Heart left ventricle (tissue), 16 donors: ENCODE data around the gene PSMB10. TPM values are rescaled to one million over a fixed set of nuclear protein-coding genes. Genes with fewer than 3 reads are reported as not detected.
"Not testable (repeated sequence)": the region's sequence is repeated elsewhere in the genome, so short reads cannot be mapped to it uniquely, and the experiment has no call there.

Experiments
- ATAC-seq, 4 donors: fragments of 200-7000 bp; cut with Tn5 transposase; one replicate each; pipeline ENCODE4 v1.9.1; 2020 to 2022; ENCODE audit warnings: moderate library complexity in 4 of 4, mild to moderate bottlenecking in 3 of 4, moderate number of reproducible peaks in 1 of 4
- DNase-seq, 5 donors: peaks; one replicate each; pipeline ENCODE4 v3.0.0-alpha.2; 2020
- H3K27ac ChIP-seq, 12 donors: fragments of 200-600 bp; sonication (generic) in 4 of 12; one replicate each; pipeline versions ENCODE4 v1.5.0 to v1.8.0; 2016 to 2022; ENCODE audit warnings: mild to moderate bottlenecking in 2 of 12
- H3K27me3 ChIP-seq, 9 donors: fragments of 200-600 bp; sonication (generic) in 2 of 9; one replicate each; pipeline versions ENCODE4 v1.5.1 to v1.8.0; 2016 to 2022; ENCODE audit warnings: mild to moderate bottlenecking in 3 of 9
- H3K36me3 ChIP-seq, 9 donors: fragments of 200-600 bp; sonication (generic) in 2 of 9; one replicate each; pipeline versions ENCODE4 v1.5.0 to v1.8.0; 2018 to 2022; ENCODE audit warnings: mild to moderate bottlenecking in 2 of 9
- H3K4me1 ChIP-seq, 12 donors: fragments of 200-600 bp; sonication (generic) in 4 of 12; one replicate each; pipeline versions ENCODE4 v1.5.0 to v1.8.0; 2016 to 2022; ENCODE audit warnings: mild to moderate bottlenecking in 3 of 12
- H3K4me3 ChIP-seq, 12 donors: fragments of 200-600 bp; sonication (generic) in 4 of 12; one replicate each; pipeline versions ENCODE4 v1.5.0 to v1.8.0; 2017 to 2022; ENCODE audit warnings: mild to moderate bottlenecking in 9 of 12, moderate library complexity in 4 of 12
- H3K9me3 ChIP-seq, 12 donors: fragments of 200-600 bp; sonication (generic) in 4 of 12; one replicate each; pipeline versions ENCODE4 v1.5.0 to v1.8.0; 2016 to 2022; ENCODE audit warnings: mild to moderate bottlenecking in 1 of 12
- POLR2A ChIP-seq, 2 donors: fragments of 450-650 bp; IDR thresholded peaks; one replicate each; pipeline ENCODE4 v1.6.1; 2017; ENCODE audit warnings: antibody characterized with exemption in 2 of 2, mild to moderate bottlenecking in 2 of 2, moderate library complexity in 2 of 2
- WGBS, 4 donors: extraction: QIAGEN DNeasy Blood & Tissue Kit in 2 of 4; methylation state at CpG; one replicate each; pipeline versions ENCODE4 v1.1.5 to v1.1.7; 2013 to 2018; 5-methylcytosine and 5-hydroxymethylcytosine counted together
- intact Hi-C, 10 donors: fragments of 100-400 bp; cut with DNase I; formaldehyde crosslinking; loops; one replicate each; pipeline versions ENCODE4 v1.11.1 to v1.14.2; 2022
- polyA plus RNA-seq, 2 donors: library from polyadenylated mRNA; stranded (reverse); fragments of 200-250 nt; gene quantifications; one replicate each; pipeline ENCODE4 v1.2.3, GENCODE V29; 2013
- total RNA-seq, 9 donors: library from RNA; depleted of rRNA in 2 of 9; stranded (reverse); fragments of >200 nt in 2 of 9; fragmentation: NEBNext Ultra II Directional in 3 of 9; extraction: Animal tissue kit (Norgen Biotek cat#: 25700) in 3 of 9; gene quantifications; one replicate each; pipeline versions ENCODE4 v1.1.0 to v1.2.4, GENCODE V29; 2016 to 2023
- TF ChIP-seq, protein P1 (sequence below), 12 donors: fragments of 200-600 bp; sonication (generic) in 4 of 12; IDR thresholded peaks; one replicate each; pipeline versions ENCODE4 v1.5.0 to v1.8.0; 2018 to 2022; ENCODE audit warnings: antibody characterized with exemption in 12 of 12, mild to moderate bottlenecking in 5 of 12
- donor health status: ischemic (EF 13 %, LVEDD 7.1; RV severe dilation, severe dysfunction).
- donor health status: healthy with polysubstance abuse.
- donor health status: DM: no; HTN: yes; CAD: no.
- donor health status: DM: no; HTN: no; CAD: no.
- donor health status: ischemic (EF 25% LVEDD 6.9; RV normal size, moderate dysfunction).
- donor health status: ischemic (EF 25% LVEDD 5.7; RV mildly dilated, moderate dysfunction).
- donor health status: healthy.
- donor health status: DM: yes; HTN: yes; CAD: no.
- donor health status: ischemic (EF 35%, LVEDD 5.7; RV mildly dilated, moderate dysfunction).
- donor health status: nonischemic (EF 11% LVEDD 7.7; RV severe dilation, severe dysfunction).
- donor health status: DM: yes; HTN: yes; CAD: no.
- donor health status: PGD.
- donor health status: ischemic (EF 29% LVEDD 5.4; RV normal size, mild dysfunction).
- donor health status: nonischemic (EF 23%, LVEDD 6.1; RV moderate dilation, normal function).

The PSMB10 gene
- total and polyA plus RNA-seq, 11 donors = 39.4 to 182 (median 60.5) TPM

DNA sequence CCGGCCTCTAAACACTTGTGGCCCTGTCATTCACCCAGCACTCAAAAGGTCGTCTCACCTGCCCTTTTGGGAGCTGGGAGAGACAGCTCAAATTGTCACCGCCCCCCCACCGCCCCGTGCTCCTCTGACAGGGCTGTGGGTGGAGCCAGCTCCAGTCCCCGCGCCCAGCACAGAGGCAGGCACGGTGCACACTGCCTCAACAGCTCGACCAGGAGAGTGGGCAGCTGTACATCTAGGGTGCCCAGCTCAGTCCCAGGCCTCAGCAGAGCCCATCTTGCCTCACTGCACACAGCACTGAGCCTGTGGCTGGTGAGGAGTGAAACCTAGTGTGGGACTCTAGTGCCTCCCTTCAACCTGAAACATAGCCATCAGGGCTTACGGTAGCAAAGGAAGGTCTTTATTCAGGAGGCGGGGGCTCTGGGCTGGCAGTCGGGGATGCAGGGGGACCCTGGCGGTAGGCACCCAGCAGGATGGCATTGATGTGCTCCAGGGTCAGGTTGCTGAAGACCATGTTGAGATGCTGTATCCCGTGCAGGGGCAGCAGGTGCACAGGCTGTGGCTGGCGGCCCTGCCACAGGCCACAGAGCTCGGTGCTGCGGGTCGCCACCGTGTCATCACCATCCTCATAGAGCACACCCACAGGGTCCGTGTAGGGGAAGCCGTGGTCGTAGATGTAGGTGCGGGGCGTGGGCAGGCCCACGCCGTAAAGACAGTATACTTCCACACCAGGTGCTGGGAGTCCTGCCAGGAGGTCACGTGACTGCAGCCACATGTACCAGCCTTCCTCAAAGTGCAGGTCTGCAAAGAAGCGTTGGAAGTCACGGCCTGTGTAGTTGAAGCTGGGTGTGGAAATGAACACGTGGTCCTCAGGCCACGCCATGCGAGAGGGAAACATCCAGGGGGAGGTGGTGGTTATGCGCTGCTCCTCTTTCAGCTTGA lies 3.1 kb upstream of the PSMB10 start:
- H3K4me3 ChIP-seq = no peak overlapping the region
- H3K27me3 ChIP-seq = no peaks in the 10 kb centered on the region
- DNase-seq = peak in 1 of 5 donors; percentile 64
- TF ChIP-seq, protein P1, sequence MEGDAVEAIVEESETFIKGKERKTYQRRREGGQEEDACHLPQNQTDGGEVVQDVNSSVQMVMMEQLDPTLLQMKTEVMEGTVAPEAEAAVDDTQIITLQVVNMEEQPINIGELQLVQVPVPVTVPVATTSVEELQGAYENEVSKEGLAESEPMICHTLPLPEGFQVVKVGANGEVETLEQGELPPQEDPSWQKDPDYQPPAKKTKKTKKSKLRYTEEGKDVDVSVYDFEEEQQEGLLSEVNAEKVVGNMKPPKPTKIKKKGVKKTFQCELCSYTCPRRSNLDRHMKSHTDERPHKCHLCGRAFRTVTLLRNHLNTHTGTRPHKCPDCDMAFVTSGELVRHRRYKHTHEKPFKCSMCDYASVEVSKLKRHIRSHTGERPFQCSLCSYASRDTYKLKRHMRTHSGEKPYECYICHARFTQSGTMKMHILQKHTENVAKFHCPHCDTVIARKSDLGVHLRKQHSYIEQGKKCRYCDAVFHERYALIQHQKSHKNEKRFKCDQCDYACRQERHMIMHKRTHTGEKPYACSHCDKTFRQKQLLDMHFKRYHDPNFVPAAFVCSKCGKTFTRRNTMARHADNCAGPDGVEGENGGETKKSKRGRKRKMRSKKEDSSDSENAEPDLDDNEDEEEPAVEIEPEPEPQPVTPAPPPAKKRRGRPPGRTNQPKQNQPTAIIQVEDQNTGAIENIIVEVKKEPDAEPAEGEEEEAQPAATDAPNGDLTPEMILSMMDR (IDR thresholded peaks at IDR 0.05) = no peak
- no peak for TF ChIP-seq POLR2A (IDR thresholded peaks at IDR 0.05)
- H3K27ac ChIP-seq = no peak overlapping the region
- 74 to 78% (median 77%) methylated on average over 21 to 33 of the region's 33 CpGs for WGBS, 4 donors
- no peak for ATAC-seq
- peaks cover 1 to 62% (median 53%) of the 10 kb centered on the region in 9 donors for H3K36me3 ChIP-seq
- H3K9me3 ChIP-seq = no peaks in the 10 kb centered on the region
- intact Hi-C loops = loop anchor here in 5 of 10 donors (5.0 to 10.0 kb wide), 4 partner anchors 83 to 415 kb away; partner anchors contain the start of genes RIPOR1 (in 2 of the 5), DDX28 (in 1 of the 5) and DUS2 (in 1 of the 5)
- H3K4me1 ChIP-seq = peaks cover 2 to 60% (median 35%) of the 10 kb centered on the region in 12 donors

DNA sequence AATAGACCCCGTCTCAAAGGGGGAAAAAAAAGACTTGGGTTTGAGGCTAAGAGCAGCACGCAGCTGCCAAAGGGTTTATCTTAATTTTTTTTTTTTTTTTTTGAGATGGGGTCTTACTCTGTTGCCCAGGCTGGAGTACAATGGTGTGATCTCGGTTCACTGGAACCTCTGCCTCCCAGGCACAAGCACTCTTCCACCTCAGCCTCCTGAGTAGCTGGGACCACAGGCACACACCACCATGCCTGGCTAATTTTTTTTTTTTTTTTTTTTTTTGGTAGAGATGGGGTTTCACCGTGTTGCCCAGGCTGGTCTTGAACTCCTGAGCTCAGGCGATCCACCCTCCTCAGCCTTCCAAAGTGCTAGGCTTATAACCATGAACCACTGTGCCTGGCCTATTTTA lies 1.1 kb upstream of the PSMB10 start:
- 90 to 96% (median 93%) methylated on average over 5 of the region's 5 CpGs for WGBS, 4 donors
- Histone ChIP-seq H3K4me1 (peaks cover 0 to 50% (median 24%) of the 10 kb centered on the region in 12 donors), H3K27ac (peak overlapping the region in 7 of 12 donors; percentile 87 to 99 (median 92)), H3K36me3 (peaks cover 0 to 63% (median 40%) of the 10 kb centered on the region in 9 donors)
- DNase-seq, H3K27me3 ChIP-seq, ATAC-seq, H3K4me3 ChIP-seq, H3K9me3 ChIP-seq: not testable (repeated sequence)
- intact Hi-C loops = loop anchor here in 5 of 10 donors (5.0 to 10.0 kb wide), 3 partner anchors 97 to 413 kb away; partner anchors contain the start of gene RIPOR1 (in 2 of the 5)

GRCh38 chr16:67936880-67937605 lies 393 bp upstream of the PSMB10 start:
- TF ChIP-seq, protein P1 (IDR thresholded peaks at IDR 0.05) = no peak
- TF ChIP-seq POLR2A (IDR thresholded peaks at IDR 0.05) = no peak

DNA sequence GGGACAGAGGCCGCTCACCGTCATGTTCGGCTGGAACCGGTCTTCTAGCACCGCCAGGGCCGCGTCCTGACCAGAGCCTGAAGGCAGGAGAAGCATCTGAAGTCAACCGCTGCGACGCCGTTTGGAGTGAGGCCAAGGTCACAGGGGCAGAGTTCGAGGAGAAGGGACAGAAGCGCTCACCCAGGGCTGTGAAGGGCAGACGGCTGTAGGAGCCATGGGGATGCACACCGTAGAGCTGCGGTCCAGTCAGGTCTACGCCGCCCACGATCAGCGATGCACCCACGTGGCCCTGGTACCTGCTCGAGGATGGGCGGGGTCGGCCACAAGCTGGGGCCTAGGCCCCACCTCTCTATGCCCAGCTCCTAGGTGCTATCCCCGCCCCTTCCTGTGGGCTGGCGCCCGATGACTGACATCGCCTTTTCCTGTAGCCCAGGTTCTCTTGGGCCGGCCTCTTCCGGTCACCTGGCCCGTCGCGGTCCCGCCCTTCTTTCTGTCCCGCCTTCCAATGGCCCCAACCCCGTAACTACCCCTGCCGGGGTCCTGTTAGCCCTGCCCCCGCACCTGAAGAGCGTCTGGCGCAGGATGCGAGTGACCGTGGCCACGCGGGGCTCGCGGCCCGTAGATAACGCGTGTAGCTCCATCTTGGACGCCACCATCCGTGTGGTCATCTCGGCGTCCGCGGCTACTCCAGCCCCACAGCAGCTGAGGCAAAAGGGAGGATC lies 1.1 kb downstream of the PSMB10 start:
- WGBS, 4 donors = 1 to 4% (median 3%) methylated on average over 28 to 55 of the region's 55 CpGs
- no peaks in the 10 kb centered on the region for H3K27me3 ChIP-seq
- intact Hi-C loops = loop anchor here in 5 of 10 donors (1.0 to 10.0 kb wide), 4 partner anchors 33 to 411 kb away; partner anchors contain the start of genes RIPOR1 (in 2 of the 5) and SLC12A4 (in 1 of the 5)

More at GRCh38 chr16:67936880-67937605, 393 bp upstream of the PSMB10 start:
- H3K9me3 ChIP-seq = no peaks in the 10 kb centered on the region
- H3K27me3 ChIP-seq = no peaks in the 10 kb centered on the region
- H3K4me3 ChIP-seq = peak overlapping the region; percentile 57 to 98 (median 77)
- intact Hi-C loops = loop anchor here in 5 of 10 donors (5.0 to 10.0 kb wide), 3 partner anchors 98 to 412 kb away; partner anchors contain the start of gene RIPOR1 (in 2 of the 5)
- 46 to 48% (median 47%) methylated on average over 6 of the region's 6 CpGs for WGBS, 4 donors
- peak overlapping the region; percentile 82 to 99 (median 92) for H3K27ac ChIP-seq
- peak in 1 of 5 donors; percentile 72 for DNase-seq
- no peak for ATAC-seq
- H3K4me1 ChIP-seq = peaks cover 0 to 43% (median 23%) of the 10 kb centered on the region in 12 donors
- H3K36me3 ChIP-seq = peaks cover 0 to 63% (median 39%) of the 10 kb centered on the region in 9 donors

More for the DNA sequence above, 1.1 kb downstream of the PSMB10 start:
- H3K27ac ChIP-seq = peak overlapping the region; percentile 82 to 99 (median 92)
- H3K36me3 ChIP-seq = peaks cover 0 to 59% (median 27%) of the 10 kb centered on the region in 9 donors
- peak; percentile 95 to 96 (median 95) for DNase-seq
- H3K4me3 ChIP-seq = peak overlapping the region; percentile 57 to 98 (median 77)
- H3K9me3 ChIP-seq = no peaks in the 10 kb centered on the region
- TF ChIP-seq POLR2A (IDR thresholded peaks at IDR 0.05) = peak; percentile 13 to 68
- TF ChIP-seq, protein P1 (IDR thresholded peaks at IDR 0.05) = no peak
- peak; percentile 89 to 93 (median 92) for ATAC-seq
- H3K4me1 ChIP-seq = peaks cover 0 to 42% (median 23%) of the 10 kb centered on the region in 12 donors
